HG02798 (cell line): ENCODE measurements around the gene FAM163A.
"Not testable (repeated sequence)": the region's sequence is repeated elsewhere in the genome, so short reads cannot be mapped to it uniquely, and the experiment has no call there.

Source experiments
- ATAC-seq: cut with Tn5 transposase; IDR thresholded peaks from one replicate; pipeline ENCODE4 v1.9.1; 2021; ENCODE audit warnings: mild to moderate bottlenecking; ENCODE audit not compliant: unreplicated experiment, poor library complexity

FAM163A gene

DNA sequence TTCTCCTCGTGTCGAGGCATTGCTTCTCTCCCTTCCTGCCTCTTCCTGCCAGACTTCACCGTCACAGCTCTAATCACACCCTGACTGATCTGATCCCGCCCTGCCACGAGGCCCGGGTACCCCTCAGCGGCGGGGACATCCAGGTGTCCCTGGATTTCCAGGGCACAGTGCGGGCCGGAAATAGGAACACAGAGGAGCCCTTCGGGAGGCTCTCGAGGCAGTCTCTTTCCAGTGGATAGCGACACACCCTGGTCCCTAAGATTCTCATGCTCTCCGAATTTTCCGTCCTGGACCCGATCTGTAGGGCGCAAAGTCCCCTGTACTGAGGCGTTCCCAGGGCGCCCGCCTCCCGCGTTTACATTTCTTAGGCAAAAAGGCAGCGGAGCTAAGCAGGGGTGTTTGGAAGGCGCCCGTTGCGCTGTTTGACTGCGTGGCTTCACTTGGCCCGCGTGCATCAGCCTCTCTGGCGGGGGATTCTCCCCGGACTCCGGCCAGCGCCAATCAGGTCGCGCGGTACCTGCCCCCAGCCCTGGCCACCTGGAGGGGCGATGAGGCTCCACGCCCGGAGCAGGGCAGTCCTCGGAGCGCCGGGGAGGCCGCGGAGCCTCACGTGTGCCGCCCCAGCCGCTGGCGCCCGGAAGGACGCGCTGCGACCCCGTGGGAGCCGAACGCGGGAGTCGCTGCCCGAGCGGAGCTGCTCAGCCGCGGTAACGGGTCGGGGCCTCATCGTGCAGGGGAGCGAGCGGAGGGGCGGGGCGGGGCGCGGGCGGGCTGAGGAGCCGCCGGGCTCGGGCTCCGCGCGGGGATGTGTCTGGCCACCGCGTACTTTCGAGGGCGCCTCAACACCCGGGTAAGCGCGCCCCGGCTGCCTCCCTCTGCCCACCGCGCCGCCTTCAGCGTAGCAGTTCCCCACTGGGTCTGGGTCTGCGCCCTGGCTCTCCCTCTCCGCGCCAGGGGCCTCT is at the start of gene FAM163A:
FAM163A (plus strand) TSS at position 575 of the 962 bp plus-strand sequence. CDS start 69,807 bp downstream, outside the sequence.
- ATAC-seq: no peak

- not testable (repeated sequence) for ATAC-seq
Measured at GRCh38 chr1:179694530-179694929, 48.6 kb upstream of the FAM163A start.

DNA sequence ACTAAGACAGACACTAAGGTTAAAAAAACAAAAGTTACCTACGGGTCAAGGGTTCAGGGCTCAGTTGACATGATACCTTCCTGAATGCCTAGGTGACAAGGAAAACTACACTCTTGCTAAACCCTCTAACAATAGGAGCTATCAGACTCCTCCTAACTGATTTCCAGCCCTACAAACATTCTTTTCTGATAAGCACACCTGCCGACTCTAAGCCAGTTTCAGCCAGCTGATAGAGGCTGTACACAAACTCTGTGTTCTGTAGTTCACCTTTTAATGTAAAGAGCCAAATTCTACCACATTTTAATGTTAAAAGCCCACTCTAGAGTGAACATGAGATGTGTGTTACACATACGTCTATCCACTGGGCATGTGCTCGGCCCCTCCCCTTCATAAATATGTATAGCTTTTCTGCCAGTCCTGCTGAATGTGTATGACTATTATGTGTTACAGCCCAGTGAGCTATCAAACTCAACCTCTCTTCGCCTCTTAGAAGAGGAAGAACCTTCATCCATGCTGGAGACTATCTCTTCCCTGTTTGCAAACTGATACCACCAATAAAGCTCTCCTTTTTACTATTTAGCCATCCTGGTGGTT is 40.0 kb upstream of the FAM163A start:
- ATAC-seq: no peak

DNA sequence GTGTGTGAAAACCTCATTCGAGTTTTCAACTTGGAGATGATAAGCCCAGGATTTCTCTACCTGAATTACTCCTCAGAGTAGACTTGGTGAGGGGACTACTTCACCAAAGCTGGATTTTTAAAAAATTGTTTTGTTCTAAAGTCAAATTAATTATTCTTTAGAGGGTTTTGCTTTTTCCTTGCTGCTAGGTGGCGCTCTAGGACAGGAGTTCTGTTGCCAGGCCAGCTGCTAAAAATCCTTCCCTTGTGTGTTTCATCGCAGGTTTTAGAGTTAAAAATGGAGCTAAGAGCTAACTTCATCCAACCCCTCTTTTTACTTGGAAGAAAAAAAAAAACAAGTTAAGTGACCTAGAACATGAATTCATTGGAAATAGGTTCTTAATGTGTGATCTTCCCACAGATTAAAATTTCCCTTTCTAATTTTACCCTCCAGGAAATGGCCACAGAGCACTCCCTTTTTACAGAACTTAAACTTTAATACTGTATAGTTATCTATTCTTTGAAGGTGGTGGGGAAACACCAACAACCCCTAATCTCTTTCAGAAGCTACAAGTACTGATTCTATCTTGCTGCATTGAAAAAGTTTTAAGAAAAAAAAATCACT is 36.7 kb upstream of the FAM163A start:
- no peak for ATAC-seq

DNA sequence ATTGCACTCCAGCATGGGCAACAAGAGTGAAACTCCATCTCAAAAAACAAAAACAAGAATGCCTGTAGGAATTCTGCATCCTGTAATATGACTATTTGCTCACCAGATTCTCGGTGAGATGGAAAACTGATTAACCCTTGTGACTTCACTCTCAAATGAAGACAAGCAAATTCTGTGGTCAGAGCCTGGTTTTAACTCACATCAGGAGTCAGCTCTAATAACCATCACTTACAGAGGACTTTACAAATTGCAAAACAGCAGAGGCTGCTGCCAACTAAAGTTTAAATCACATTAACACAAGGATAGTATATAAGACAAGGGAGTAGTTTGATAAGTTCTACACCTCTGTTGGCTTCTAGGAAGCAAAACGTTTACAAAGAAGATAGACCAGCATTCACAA is 35.7 kb upstream of the FAM163A start:
- ATAC-seq: no peak

DNA sequence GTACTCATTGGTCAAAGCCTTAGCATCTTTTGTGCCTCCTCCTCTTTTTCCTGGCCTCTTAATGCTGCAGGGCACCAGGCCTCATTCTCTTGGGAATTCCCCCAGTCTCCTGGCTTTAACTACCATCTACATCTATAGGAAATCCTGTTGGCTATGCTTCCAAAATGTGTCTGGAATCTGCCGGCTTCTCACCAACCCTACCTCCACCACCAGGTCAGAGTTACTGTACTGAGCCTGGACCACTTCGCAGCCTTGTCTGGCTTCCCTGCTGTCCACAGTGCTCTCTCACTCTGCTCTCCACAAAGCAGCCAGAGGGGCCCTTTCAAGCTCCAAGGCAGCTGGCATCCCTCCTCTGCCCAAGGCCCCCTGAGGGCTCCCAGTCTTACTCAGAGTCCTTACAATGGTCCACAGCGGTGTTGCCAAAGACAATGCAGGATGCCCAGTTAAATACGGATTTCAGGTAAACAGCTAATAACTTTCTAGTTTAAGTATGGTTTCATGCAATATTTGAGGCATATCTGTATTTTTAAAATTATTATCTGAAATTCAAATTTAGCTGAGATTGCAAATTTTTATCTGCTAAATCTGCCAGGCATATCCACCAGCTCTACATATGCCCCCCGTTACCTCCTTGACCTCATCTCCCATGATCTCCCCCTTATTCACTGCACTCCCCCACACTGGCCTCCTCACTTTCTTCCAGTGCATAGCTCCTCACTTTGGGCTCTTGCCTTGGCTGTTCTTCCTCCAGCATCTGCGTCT is 34.5 kb upstream of the FAM163A start:
- ATAC-seq: no peak

DNA sequence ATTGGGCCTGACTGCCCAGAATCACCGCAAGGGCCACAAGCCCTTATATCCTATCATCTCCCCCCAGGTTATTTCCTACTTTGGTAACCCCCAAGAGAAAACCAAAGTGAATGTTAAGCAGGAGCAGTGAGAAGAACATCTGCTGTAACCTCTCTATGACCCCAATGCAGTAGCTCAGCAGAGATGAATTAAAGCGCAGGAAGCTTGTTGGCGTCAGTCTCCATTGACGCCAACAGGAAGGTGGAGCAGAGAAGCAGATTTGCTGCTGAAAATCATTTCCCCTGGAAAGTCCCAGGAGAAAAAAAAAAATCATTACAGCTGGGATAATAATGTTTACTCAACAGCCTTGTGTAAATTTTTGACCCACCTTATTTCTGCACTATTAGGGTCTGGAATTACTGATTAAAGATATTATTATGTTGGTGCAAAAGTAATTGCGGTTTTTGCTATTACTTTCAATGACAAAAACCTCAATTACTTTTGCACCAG is 33.2 kb upstream of the FAM163A start:
- ATAC-seq: peak; percentile 69

DNA sequence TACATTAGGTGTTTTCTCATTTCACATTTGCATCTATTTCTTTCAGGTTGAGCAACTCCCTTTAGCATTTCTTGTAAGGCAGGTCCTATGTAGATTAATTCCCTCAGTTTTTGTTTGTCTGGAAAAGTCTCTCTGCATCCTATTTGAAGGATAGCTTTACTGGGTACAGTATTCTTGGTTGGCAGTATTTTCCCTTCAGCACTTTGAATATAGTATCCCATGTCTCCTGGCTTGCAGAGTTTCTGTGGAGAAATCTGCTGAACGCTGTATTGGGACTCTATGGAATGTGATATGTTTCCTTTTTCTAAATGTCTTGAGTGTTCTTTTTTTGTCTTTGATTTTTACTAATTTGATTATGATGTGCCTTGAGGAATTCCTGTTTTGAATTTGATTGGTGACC is 28.9 kb upstream of the FAM163A start:
- no peak for ATAC-seq

DNA sequence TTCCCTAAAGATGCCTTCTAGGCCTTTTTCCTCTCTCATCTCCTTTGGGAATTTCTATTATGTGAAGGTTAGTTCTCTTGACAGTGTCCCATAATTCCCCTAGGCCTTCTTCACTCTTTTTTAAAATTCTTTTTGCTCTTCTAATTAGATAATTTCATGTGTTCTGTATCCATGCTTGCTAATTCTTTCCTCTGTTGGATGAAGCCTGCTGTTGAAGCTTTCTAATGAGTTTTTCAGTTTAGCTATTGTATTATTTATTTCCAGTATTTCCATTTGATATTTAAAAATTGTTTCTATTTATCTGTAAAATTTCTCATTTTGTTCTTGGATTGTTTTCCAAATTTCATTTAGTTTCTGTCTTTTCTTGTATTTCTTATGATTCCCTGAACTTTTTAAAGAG is 28.5 kb upstream of the FAM163A start:
- ATAC-seq: no peak

DNA sequence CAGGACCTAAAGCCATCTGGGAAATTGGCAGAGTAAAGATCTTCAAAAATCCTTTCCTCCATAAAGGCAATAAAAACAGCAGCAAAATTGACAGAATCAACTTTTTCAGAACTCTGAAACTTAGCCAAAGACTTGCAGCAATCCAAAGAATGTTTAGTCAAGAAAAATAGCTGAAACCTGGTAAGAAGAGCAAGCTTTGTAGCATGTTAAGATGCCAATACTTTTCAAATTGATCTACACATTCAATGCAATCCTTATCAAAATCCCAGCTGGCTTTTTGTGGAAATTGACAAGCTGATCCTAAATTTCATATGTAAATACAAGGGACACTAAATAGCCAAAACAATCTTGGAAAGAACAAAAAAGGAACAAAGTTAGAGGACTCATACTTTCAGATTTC is 23.8 kb upstream of the FAM163A start:
- ATAC-seq: no peak

- no peak for ATAC-seq
Measured at GRCh38 chr1:179728271-179728670, 14.8 kb upstream of the FAM163A start.

GRCh38 chr1:179729881-179730280 is 13.2 kb upstream of the FAM163A start:
- no peak for ATAC-seq

GRCh38 chr1:179731643-179732042 is 11.4 kb upstream of the FAM163A start:
- ATAC-seq: no peak

DNA sequence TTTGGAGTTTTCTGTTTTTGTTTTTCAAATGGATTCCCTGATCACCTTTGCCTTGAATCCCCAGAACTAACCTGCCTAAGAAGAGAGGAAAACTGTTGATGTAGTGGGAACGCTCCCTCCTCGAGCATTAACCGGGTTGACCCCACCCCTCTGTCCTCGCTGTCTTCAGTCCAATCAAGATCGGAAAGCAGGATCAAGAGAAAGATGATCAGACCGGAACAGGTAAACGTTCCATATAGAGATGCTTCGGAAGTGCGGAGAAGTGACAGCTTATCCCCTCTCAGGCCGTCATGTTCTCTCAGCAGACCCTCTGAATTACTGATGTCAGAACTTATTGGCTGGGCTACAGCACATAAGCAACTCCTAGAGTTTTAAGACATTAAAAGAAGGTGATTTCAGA is 800 bp upstream of the FAM163A start:
- no peak for ATAC-seq

GRCh38 chr1:179743679-179744400 is 749 bp downstream of the FAM163A start:
- ATAC-seq: no peak

DNA sequence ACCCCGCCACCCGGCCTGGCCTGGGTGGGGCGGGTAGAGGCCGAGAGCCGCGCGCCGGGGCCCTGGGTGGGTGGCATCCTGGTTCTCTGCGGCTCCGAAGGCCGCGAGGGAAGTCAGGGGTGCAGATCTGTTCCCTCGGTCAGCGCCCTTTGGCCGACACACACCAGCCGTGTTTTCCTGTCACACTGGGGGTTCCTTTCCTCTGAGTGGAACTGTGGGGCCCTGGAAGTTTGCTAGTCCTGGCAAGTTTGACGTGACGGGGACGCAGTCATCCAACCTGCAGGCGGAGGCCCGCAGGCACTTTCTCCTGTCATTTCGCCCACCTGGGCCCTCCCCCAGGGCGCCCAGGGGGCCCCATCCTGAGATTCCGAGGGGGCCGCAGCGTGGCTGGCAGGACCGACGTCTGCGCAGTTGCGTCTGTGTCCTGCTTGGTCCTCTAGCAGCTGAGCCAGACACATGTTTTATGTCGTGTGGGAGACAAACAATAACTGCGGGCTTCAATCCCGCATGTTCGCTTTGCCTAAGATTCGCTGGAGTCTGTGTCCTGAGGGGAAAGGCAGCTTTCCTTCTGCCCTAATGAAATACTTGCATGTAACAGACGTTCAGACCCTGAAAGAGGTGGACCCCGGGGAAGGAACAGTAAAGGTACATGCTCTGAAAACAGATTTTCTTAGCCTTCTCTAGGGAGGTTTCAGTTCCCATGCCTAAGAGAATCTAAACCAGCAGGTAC is 1.5 kb downstream of the FAM163A start:
- no peak for ATAC-seq

- no peak for ATAC-seq
Measured at GRCh38 chr1:179745131-179745611, 2.1 kb downstream of the FAM163A start.

GRCh38 chr1:179745743-179746142 is 2.7 kb downstream of the FAM163A start:
- ATAC-seq: no peak

- no peak for ATAC-seq
Measured at GRCh38 chr1:179747611-179748010, 4.5 kb downstream of the FAM163A start.
